Vagina (tissue), 2 donors: Measurements from ENCODE around the gene MCAM. TPM values are rescaled to one million over a fixed set of nuclear protein-coding genes. Genes with fewer than 3 reads are reported as not detected.

ENCODE experiments used
- DNase-seq, 2 donors: peaks; one replicate each; pipeline ENCODE4 v3.0.0-alpha.2; 2017; ENCODE audit errors: extremely low spot score in 2 of 2
- H3K27ac ChIP-seq: fragments of 200-600 bp; sonication (generic); one replicate; pipeline ENCODE4 v1.5.1; 2019
- H3K27me3 ChIP-seq: fragments of 200-600 bp; sonication (generic); one replicate; pipeline ENCODE4 v1.5.1; 2019
- H3K36me3 ChIP-seq, 2 donors: fragments of 200-600 bp; sonication (generic); one replicate each; pipeline ENCODE4 v1.5.1; 2017 to 2019
- H3K4me1 ChIP-seq: fragments of 200-600 bp; sonication (generic); one replicate; pipeline ENCODE4 v1.5.1; 2019
- H3K4me3 ChIP-seq, 2 donors: fragments of 200-600 bp; sonication (generic); 1 replicate in 1 of 2; 2 replicates in 1 of 2; pipeline ENCODE4 v1.5.1; 2016 to 2019
- H3K9me3 ChIP-seq: fragments of 200-600 bp; sonication (generic); one replicate; pipeline ENCODE4 v1.5.1; 2019
- POLR2A ChIP-seq, 2 donors: fragments of 450-650 bp; IDR thresholded peaks; one replicate each; pipeline ENCODE4 v1.6.1; 2017; ENCODE audit warnings: antibody characterized with exemption in 2 of 2, mild to moderate bottlenecking in 2 of 2, moderate library complexity in 2 of 2
- POLR2AphosphoS5 ChIP-seq, 2 donors: sonication (generic); formaldehyde crosslinking; IDR thresholded peaks; one replicate each; pipeline ENCODE4 v1.9.0; 2017; ENCODE audit warnings: antibody characterized with exemption in 2 of 2, mild to moderate bottlenecking in 2 of 2, low read depth in 1 of 2; ENCODE audit not compliant: insufficient read depth in 1 of 2
- intact Hi-C: fragments of 100-400 bp; cut with DNase I; formaldehyde crosslinking; loops from one replicate; pipeline ENCODE4 v1.15.1; 2023
- total RNA-seq: library from RNA; depleted of rRNA; stranded (reverse); fragments of >200 nt; gene quantifications from one replicate; pipeline ENCODE4 v1.2.3, GENCODE V29; 2016
- TF ChIP-seq, protein P1 (sequence below), 3 experiments: fragments of 450-650 bp in 2 of 3; fragments of 200-600 bp in 1 of 3; sonication (generic) in 1 of 3; IDR thresholded peaks; one replicate each; pipeline ENCODE4 v1.5.1; 2017 to 2019; ENCODE audit warnings: antibody characterized with exemption in 3 of 3, mild to moderate bottlenecking in 2 of 3, moderate library complexity in 2 of 3

The MCAM gene
- total RNA-seq, 1 donor from 2014 or later, result 295 TPM

DNA sequence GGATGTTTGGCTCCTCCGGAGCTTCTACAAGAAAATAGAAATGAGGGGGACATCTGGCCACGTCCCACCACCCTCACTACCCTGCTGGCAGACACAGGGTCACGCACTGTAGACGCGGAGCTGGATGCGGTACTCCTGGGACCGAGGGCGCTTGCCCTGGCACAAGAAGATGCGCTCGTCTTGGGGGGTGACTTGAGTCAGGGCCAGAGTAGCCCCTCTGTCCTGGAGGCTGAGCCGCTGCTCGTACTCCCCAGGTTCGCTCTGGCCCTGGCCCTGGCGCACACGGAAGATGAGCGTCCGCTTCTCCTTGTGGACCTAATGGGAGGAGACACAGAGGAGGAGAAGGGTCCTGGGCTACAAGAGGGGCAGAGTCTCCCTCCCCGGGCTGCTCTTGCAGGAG, 2.2 kb downstream of the MCAM start:
- TF ChIP-seq, protein P1, sequence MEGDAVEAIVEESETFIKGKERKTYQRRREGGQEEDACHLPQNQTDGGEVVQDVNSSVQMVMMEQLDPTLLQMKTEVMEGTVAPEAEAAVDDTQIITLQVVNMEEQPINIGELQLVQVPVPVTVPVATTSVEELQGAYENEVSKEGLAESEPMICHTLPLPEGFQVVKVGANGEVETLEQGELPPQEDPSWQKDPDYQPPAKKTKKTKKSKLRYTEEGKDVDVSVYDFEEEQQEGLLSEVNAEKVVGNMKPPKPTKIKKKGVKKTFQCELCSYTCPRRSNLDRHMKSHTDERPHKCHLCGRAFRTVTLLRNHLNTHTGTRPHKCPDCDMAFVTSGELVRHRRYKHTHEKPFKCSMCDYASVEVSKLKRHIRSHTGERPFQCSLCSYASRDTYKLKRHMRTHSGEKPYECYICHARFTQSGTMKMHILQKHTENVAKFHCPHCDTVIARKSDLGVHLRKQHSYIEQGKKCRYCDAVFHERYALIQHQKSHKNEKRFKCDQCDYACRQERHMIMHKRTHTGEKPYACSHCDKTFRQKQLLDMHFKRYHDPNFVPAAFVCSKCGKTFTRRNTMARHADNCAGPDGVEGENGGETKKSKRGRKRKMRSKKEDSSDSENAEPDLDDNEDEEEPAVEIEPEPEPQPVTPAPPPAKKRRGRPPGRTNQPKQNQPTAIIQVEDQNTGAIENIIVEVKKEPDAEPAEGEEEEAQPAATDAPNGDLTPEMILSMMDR (IDR thresholded peaks at IDR 0.05), result no peak
- TF ChIP-seq POLR2AphosphoS5 (IDR thresholded peaks at IDR 0.05; ENCODE audit: insufficient read depth in 1 of 2, low read depth in 1 of 2) (no peak), POLR2A (IDR thresholded peaks at IDR 0.05) (no peak)
- intact Hi-C loops, result loop anchor here (5.0 kb wide), 1 partner anchor 107 kb away; the partner anchor contains the start of gene CBL
- DNase-seq, result no peak
- no peaks in the 10 kb centered on the region for H3K36me3 ChIP-seq
- H3K9me3 ChIP-seq, result no peaks in the 10 kb centered on the region
- no peaks in the 10 kb centered on the region for H3K27me3 ChIP-seq
- peak overlapping the region; percentile 88 for H3K27ac ChIP-seq
- peak overlapping the region; percentile 57 to 75 for H3K4me3 ChIP-seq
- H3K4me1 ChIP-seq, result peaks cover 49% of the 10 kb centered on the region

DNA sequence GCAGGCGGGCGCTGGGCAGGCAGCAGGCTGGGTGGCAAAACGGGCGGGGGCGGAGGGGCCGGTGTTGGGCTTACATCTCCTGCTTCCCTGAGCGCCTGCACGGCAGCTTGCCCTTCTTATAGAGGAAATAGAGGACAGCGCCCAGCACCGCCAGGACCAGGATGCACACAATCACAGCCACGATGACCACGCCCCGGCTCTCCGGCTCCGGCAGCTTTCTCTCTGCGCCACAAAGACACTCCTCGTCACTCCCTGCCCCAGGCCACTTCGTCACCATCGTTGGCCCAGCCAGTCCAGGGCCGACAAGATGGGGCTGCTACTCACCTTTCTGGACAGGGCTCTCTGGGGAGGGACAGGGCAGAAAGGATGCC, 6.3 kb downstream of the MCAM start:
- no peaks in the 10 kb centered on the region for H3K9me3 ChIP-seq
- no peak for DNase-seq
- peaks cover 19% of the 10 kb centered on the region for H3K4me1 ChIP-seq
- H3K4me3 ChIP-seq, result no peak overlapping the region
- peak overlapping the region; percentile 33 for H3K27ac ChIP-seq
- no peak for TF ChIP-seq POLR2AphosphoS5 (IDR thresholded peaks at IDR 0.05; ENCODE audit: insufficient read depth in 1 of 2, low read depth in 1 of 2)
- no peak for TF ChIP-seq POLR2A (IDR thresholded peaks at IDR 0.05)
- TF ChIP-seq, protein P1 (IDR thresholded peaks at IDR 0.05), result no peak
- intact Hi-C loops, result no loop called here
- H3K27me3 ChIP-seq, result no peaks in the 10 kb centered on the region
- peaks cover 0 to 7% of the 10 kb centered on the region in 2 donors for H3K36me3 ChIP-seq

DNA sequence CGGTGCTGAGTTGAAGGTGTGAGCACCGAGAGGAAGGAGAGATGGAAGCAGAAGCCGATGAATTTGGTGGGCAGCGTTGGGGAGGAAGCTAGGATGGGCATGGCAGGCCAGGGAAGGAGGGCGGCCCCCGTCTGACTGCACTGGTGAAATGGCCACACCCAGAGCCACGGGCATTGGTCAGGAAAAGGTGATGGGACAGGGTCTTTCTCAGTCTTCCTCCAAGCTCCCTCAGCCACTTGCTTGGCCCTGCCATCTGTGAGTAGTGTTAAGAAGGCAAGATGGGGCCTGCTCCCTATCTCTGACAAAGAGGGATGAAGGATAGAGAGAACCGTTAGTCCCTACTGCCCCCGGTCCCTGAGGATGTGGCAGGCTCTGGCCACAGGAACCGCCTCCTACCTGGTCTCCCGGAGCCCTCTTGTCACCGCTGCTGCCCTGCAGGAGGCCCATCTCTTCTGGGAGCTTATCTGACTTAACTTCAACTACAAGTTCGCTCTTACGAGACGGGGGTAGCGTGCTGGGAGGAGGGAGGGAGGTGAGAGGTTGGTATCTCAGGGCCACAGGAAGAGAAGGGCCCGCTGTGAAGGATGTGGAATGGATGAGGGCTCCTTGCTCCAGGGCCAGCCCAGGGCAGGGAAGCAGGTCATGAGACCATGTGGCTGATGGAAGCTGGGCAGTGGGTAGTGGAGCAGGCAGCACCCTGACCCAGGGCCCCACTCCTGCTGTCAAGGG, 6.8 kb downstream of the MCAM start:
- DNase-seq, result no peak
- Histone ChIP-seq H3K9me3 (no peaks in the 10 kb centered on the region), H3K27ac (peak overlapping the region; percentile 33), H3K4me3 (no peak overlapping the region), H3K36me3 (peaks cover 0 to 7% of the 10 kb centered on the region in 2 donors), H3K27me3 (no peaks in the 10 kb centered on the region), H3K4me1 (peaks cover 14% of the 10 kb centered on the region)
- intact Hi-C loops, result no loop called here
- TF ChIP-seq, protein P1 (IDR thresholded peaks at IDR 0.05), result no peak
- TF ChIP-seq POLR2A (IDR thresholded peaks at IDR 0.05) (no peak), POLR2AphosphoS5 (IDR thresholded peaks at IDR 0.05; ENCODE audit: insufficient read depth in 1 of 2, low read depth in 1 of 2) (no peak)

DNA sequence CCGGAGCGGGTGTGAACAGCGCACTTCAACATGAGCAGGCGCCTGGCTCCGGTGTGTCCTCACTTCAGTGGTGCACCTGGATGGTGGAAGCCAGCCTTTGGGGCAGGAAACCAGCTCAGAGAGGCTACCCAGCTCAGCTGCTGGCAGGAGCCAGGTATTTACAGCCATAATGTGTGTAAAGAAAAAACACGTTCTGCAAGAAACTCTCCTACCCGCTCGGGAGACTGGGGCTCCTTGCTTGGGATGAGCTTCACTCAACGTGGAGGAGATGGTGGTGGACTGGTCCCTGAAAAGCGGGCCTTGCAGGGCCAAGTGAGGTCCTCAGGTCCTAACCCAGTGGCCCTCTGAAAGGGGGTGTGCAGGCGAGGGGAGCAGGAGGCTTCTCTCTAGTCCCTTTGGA, 7.5 kb downstream of the MCAM start:
- Histone ChIP-seq H3K4me1 (peaks cover 7% of the 10 kb centered on the region), H3K27ac (peak overlapping the region; percentile 33)

More for the DNA sequence above, 7.5 kb downstream of the MCAM start:
- Histone ChIP-seq H3K27me3 (no peaks in the 10 kb centered on the region), H3K36me3 (peaks cover 0 to 7% of the 10 kb centered on the region in 2 donors), H3K4me3 (no peak overlapping the region), H3K9me3 (no peaks in the 10 kb centered on the region)
- intact Hi-C loops, result no loop called here
- no peak for DNase-seq
- TF ChIP-seq, protein P1 (IDR thresholded peaks at IDR 0.05), result no peak
- TF ChIP-seq POLR2AphosphoS5 (IDR thresholded peaks at IDR 0.05; ENCODE audit: insufficient read depth in 1 of 2, low read depth in 1 of 2) (no peak), POLR2A (IDR thresholded peaks at IDR 0.05) (no peak)
